ENCODE data around the gene ROR2. TPM values are rescaled to one million over a fixed set of nuclear protein-coding genes. Genes with fewer than 3 reads are reported as not detected.
A peak's percentile ranks its signal among the peaks of the same experiment; 100 is the strongest.

The ROR2 gene
- total RNA-seq, 4 donors from 2014 or later: 37.4 to 71.8 (median 59.4) TPM

- no peak for TF ChIP-seq EP300 (IDR thresholded peaks at IDR 0.05)
- no peak for TF ChIP-seq CTCF (IDR thresholded peaks at IDR 0.05)
- TF ChIP-seq POLR2A (IDR thresholded peaks at IDR 0.05; ENCODE audit: low read depth): no peak
- no peak for TF ChIP-seq POLR2AphosphoS5 (IDR thresholded peaks at IDR 0.05)
These were observed 178.2 kb downstream of the ROR2 start for GRCh38 chr9:91771864-91772263.

GRCh38 chr9:91771027-91771426, 179.0 kb downstream of the ROR2 start:
- Histone ChIP-seq H3K27me3 (no peaks in the 10 kb centered on the region), H3K27ac (replicated peaks in 1 of 4) (peak overlapping the region; percentile 66 to 78 (median 70)), H3K4me1 (peaks cover 0 to 80% (median 58%) of the 10 kb centered on the region in 4 donors), H3K4me3 (peak overlapping the region in 2 of 4 donors; percentile 5 to 24), H3K36me3 (no peaks in the 10 kb centered on the region), H3K9me3 (no peaks in the 10 kb centered on the region)
- no peak for TF ChIP-seq POLR2A (IDR thresholded peaks at IDR 0.05; ENCODE audit: low read depth)
- no peak for TF ChIP-seq EP300 (IDR thresholded peaks at IDR 0.05)
- peak in 2 of 3 experiments; percentile 39 to 42 for TF ChIP-seq CTCF (IDR thresholded peaks at IDR 0.05)
- TF ChIP-seq POLR2AphosphoS5 (IDR thresholded peaks at IDR 0.05): peak in 1 of 2 donors; percentile 18
- WGBS: 30% methylated on average over 8 of the region's 8 CpGs
- intact Hi-C loops (cut with DNase I): loop anchor here (10.0 kb wide), 1 partner anchor 264 kb away; no protein-coding TSS in a partner anchor
- no peak for DNase-seq (ENCODE audit: extremely low spot score)

More at GRCh38 chr9:91771864-91772263, 178.2 kb downstream of the ROR2 start:
- intact Hi-C loops (cut with DNase I): loop anchor here (10.0 kb wide), 1 partner anchor 263 kb away; no protein-coding TSS in a partner anchor
- Histone ChIP-seq H3K4me3 (no peak overlapping the region), H3K36me3 (no peaks in the 10 kb centered on the region), H3K27ac (replicated peaks in 1 of 4) (peak overlapping the region; percentile 66 to 78 (median 70)), H3K9me3 (no peaks in the 10 kb centered on the region), H3K4me1 (peaks cover 0 to 80% (median 62%) of the 10 kb centered on the region in 4 donors), H3K27me3 (no peaks in the 10 kb centered on the region)
- WGBS: 53% methylated on average over 4 of the region's 4 CpGs
- no peak for DNase-seq (ENCODE audit: extremely low spot score)

- H3K27ac ChIP-seq (replicated peaks in 1 of 4): peak overlapping the region in 3 of 4 donors; percentile 66 to 78 (median 70)
- no peak overlapping the region for H3K4me3 ChIP-seq
- no peaks in the 10 kb centered on the region for H3K9me3 ChIP-seq
- no peak for DNase-seq (ENCODE audit: extremely low spot score)
- 68% methylated on average over 10 of the region's 10 CpGs for WGBS
- TF ChIP-seq POLR2AphosphoS5 (IDR thresholded peaks at IDR 0.05) (no peak), EP300 (IDR thresholded peaks at IDR 0.05) (no peak), CTCF (IDR thresholded peaks at IDR 0.05) (no peak), POLR2A (IDR thresholded peaks at IDR 0.05; ENCODE audit: low read depth) (no peak)
- H3K4me1 ChIP-seq: peaks cover 0 to 74% (median 51%) of the 10 kb centered on the region in 4 donors
- H3K27me3 ChIP-seq: no peaks in the 10 kb centered on the region
- intact Hi-C loops (cut with DNase I): loop anchor here (10.0 kb wide), 1 partner anchor 265 kb away; no protein-coding TSS in a partner anchor
- no peaks in the 10 kb centered on the region for H3K36me3 ChIP-seq
These were observed 179.8 kb downstream of the ROR2 start for GRCh38 chr9:91770229-91770628.

- no peak overlapping the region for H3K4me3 ChIP-seq
- TF ChIP-seq POLR2A (IDR thresholded peaks at IDR 0.05; ENCODE audit: low read depth) (no peak), CTCF (IDR thresholded peaks at IDR 0.05) (no peak), EP300 (IDR thresholded peaks at IDR 0.05) (no peak), POLR2AphosphoS5 (IDR thresholded peaks at IDR 0.05) (no peak)
- no peaks in the 10 kb centered on the region for H3K9me3 ChIP-seq
- peaks cover 0 to 64% (median 49%) of the 10 kb centered on the region in 4 donors for H3K4me1 ChIP-seq
- DNase-seq (ENCODE audit: extremely low spot score): no peak
- H3K27ac ChIP-seq (replicated peaks in 1 of 4): peak overlapping the region in 1 of 4 donors; percentile 78
- intact Hi-C loops (cut with DNase I): no loop called here
- no peaks in the 10 kb centered on the region for H3K36me3 ChIP-seq
- no peaks in the 10 kb centered on the region for H3K27me3 ChIP-seq
- WGBS: 89% methylated on average over 25 of the region's 29 CpGs
These were observed 180.8 kb downstream of the ROR2 start for GRCh38 chr9:91768977-91769916.
